Hepatocyte (in vitro differentiated cells): ENCODE measurements around the gene TRABD2A.

Experiments
- CTCF ChIP-seq: fragments of 200-600 bp; sonication (generic); IDR thresholded peaks from 2 replicates; pipeline ENCODE4 v1.5.1; 2016; ENCODE audit warnings: antibody characterized with exemption, mild to moderate bottlenecking; ENCODE audit not compliant: poor library complexity
- EZH2phosphoT487 ChIP-seq: fragments of 200-600 bp; sonication (generic); IDR thresholded peaks from one replicate; pipeline ENCODE4 v1.6.1; 2018; ENCODE audit warnings: antibody characterized with exemption, mild to moderate bottlenecking, low read depth, moderate library complexity; ENCODE audit not compliant: unreplicated experiment, severe bottlenecking

GRCh38 chr2:84906108-84906899, 25.4 kb upstream of the TRABD2A start:
- TF ChIP-seq EZH2phosphoT487 (no peak), CTCF (no peak)
